Type B pancreatic cell (in vitro differentiated cells): ENCODE results near the gene DCAF4. TPM values are rescaled to one million over a fixed set of nuclear protein-coding genes. Genes with fewer than 3 reads are reported as not detected.

ENCODE experiments used
- DNase-seq: peaks from one replicate; pipeline ENCODE4 v3.0.0; 2021; ENCODE audit warnings: mixed read lengths; ENCODE audit not compliant: unreplicated experiment; ENCODE audit errors: extremely low spot score
- H3K27ac Mint-ChIP-seq: 2 replicates; pipeline ENCODE4 v1.8.0; 2021; ENCODE audit warnings: mild to moderate bottlenecking, mixed read lengths
- H3K27me3 Mint-ChIP-seq: 2 replicates; pipeline ENCODE4 v1.8.0; 2021; ENCODE audit warnings: mixed read lengths
- H3K36me3 Mint-ChIP-seq: 2 replicates; pipeline ENCODE4 v1.8.0; 2021; ENCODE audit warnings: mixed read lengths
- H3K4me1 Mint-ChIP-seq: one replicate; pipeline ENCODE4 v1.8.0; 2021; ENCODE audit warnings: mixed read lengths; ENCODE audit not compliant: unreplicated experiment
- H3K4me3 Mint-ChIP-seq: 2 replicates; pipeline ENCODE4 v1.8.0; 2021; ENCODE audit warnings: mild to moderate bottlenecking, mixed read lengths
- H3K9me3 Mint-ChIP-seq: 2 replicates; pipeline ENCODE4 v1.8.0; 2021; ENCODE audit warnings: mixed read lengths
- total RNA-seq: library from RNA; stranded (reverse); gene quantifications from 2 replicates; pipeline ENCODE4 v1.2.1, GENCODE V29; 2021; ENCODE audit warnings: low replicate concordance
- TF ChIP-seq, protein P1 (sequence below): fragments of 200-600 bp; sonication (generic); conservative IDR thresholded peaks from 2 replicates; pipeline ENCODE4 v1.5.0; 2021; ENCODE audit warnings: antibody characterized with exemption, mild to moderate bottlenecking

DCAF4 gene
- total RNA-seq, 1 donor from 2014 or later: 17.9 TPM

- no peak for DNase-seq
- H3K27me3 Mint-ChIP-seq: no peaks in the 10 kb centered on the region
- no peaks in the 10 kb centered on the region for H3K9me3 Mint-ChIP-seq
- peaks cover 8% of the 10 kb centered on the region for H3K4me1 Mint-ChIP-seq
- peak overlapping the region; percentile 73 for H3K27ac Mint-ChIP-seq
- H3K4me3 Mint-ChIP-seq: peak overlapping the region; percentile 28
- H3K36me3 Mint-ChIP-seq: peaks cover 12% of the 10 kb centered on the region
- TF ChIP-seq, protein P1, sequence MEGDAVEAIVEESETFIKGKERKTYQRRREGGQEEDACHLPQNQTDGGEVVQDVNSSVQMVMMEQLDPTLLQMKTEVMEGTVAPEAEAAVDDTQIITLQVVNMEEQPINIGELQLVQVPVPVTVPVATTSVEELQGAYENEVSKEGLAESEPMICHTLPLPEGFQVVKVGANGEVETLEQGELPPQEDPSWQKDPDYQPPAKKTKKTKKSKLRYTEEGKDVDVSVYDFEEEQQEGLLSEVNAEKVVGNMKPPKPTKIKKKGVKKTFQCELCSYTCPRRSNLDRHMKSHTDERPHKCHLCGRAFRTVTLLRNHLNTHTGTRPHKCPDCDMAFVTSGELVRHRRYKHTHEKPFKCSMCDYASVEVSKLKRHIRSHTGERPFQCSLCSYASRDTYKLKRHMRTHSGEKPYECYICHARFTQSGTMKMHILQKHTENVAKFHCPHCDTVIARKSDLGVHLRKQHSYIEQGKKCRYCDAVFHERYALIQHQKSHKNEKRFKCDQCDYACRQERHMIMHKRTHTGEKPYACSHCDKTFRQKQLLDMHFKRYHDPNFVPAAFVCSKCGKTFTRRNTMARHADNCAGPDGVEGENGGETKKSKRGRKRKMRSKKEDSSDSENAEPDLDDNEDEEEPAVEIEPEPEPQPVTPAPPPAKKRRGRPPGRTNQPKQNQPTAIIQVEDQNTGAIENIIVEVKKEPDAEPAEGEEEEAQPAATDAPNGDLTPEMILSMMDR: no peak
Measured at GRCh38 chr14:72962829-72963312, 36.6 kb downstream of the DCAF4 start.

GRCh38 chr14:72965249-72965648 lies 39.0 kb downstream of the DCAF4 start:
- H3K9me3 Mint-ChIP-seq: no peaks in the 10 kb centered on the region
- no peak overlapping the region for H3K27ac Mint-ChIP-seq
- peaks cover 11% of the 10 kb centered on the region for H3K36me3 Mint-ChIP-seq
- H3K27me3 Mint-ChIP-seq: no peaks in the 10 kb centered on the region
- TF ChIP-seq, protein P1: no peak
- no peak overlapping the region for H3K4me3 Mint-ChIP-seq
- H3K4me1 Mint-ChIP-seq: peaks cover 8% of the 10 kb centered on the region
- DNase-seq: no peak

GRCh38 chr14:72966038-72966437 lies 39.8 kb downstream of the DCAF4 start:
- Mint-ChIP-seq H3K4me1 (peaks cover 8% of the 10 kb centered on the region), H3K27ac (no peak overlapping the region), H3K36me3 (peaks cover 8% of the 10 kb centered on the region), H3K4me3 (no peak overlapping the region), H3K9me3 (no peaks in the 10 kb centered on the region), H3K27me3 (no peaks in the 10 kb centered on the region)
- TF ChIP-seq, protein P1: no peak
- DNase-seq: no peak

- TF ChIP-seq, protein P1: no peak
- Mint-ChIP-seq H3K27me3 (no peaks in the 10 kb centered on the region), H3K27ac (no peak overlapping the region), H3K9me3 (no peaks in the 10 kb centered on the region), H3K4me3 (no peak overlapping the region), H3K4me1 (no peaks in the 10 kb centered on the region), H3K36me3 (peaks cover 8% of the 10 kb centered on the region)
- DNase-seq: no peak
Measured at GRCh38 chr14:72968316-72968715, 42.1 kb downstream of the DCAF4 start.

GRCh38 chr14:72970058-72970630 lies 43.9 kb downstream of the DCAF4 start:
- no peak overlapping the region for H3K27ac Mint-ChIP-seq
- H3K4me3 Mint-ChIP-seq: no peak overlapping the region
- no peak for DNase-seq
- TF ChIP-seq, protein P1: no peak
- peaks cover 13% of the 10 kb centered on the region for H3K36me3 Mint-ChIP-seq
- H3K9me3 Mint-ChIP-seq: no peaks in the 10 kb centered on the region
- H3K27me3 Mint-ChIP-seq: no peaks in the 10 kb centered on the region
- H3K4me1 Mint-ChIP-seq: no peaks in the 10 kb centered on the region
